SW 1271 (cell line): Measurements from ENCODE around the gene AATK.

ENCODE experiments used
- DNase-seq, 2 experiments: peaks; one replicate each; lab custom pipeline; 2025; lab: John Stamatoyannopoulos, UW

AATK gene

GRCh38 chr17:81166033-81166492 lies at the start of gene AATK:
Gene AATK, minus strand, starts transcription at chr17:81166221. Its CDS starts 229 bp downstream, at chr17:81165992.
- DNase-seq: no peak

- no peak for DNase-seq
Observed at GRCh38 chr17:81213978-81214377, 48.0 kb upstream of the AATK start.

- no peak for DNase-seq
Observed at GRCh38 chr17:81212365-81212764, 46.3 kb upstream of the AATK start.

GRCh38 chr17:81210868-81211267 lies 44.8 kb upstream of the AATK start:
- no peak for DNase-seq

GRCh38 chr17:81210466-81210865 lies 44.4 kb upstream of the AATK start:
- no peak for DNase-seq

GRCh38 chr17:81209141-81209540 lies 43.1 kb upstream of the AATK start:
- no peak for DNase-seq

GRCh38 chr17:81208651-81209050 lies 42.6 kb upstream of the AATK start:
- DNase-seq: no peak

GRCh38 chr17:81207610-81208581 lies 41.9 kb upstream of the AATK start:
- no peak for DNase-seq

- DNase-seq: no peak
Observed at GRCh38 chr17:81206657-81207056, 40.6 kb upstream of the AATK start.

GRCh38 chr17:81206166-81206565 lies 40.1 kb upstream of the AATK start:
- no peak for DNase-seq

- DNase-seq: no peak
Observed at GRCh38 chr17:81204578-81204977, 38.6 kb upstream of the AATK start.

- no peak for DNase-seq
Observed at GRCh38 chr17:81203136-81203535, 37.1 kb upstream of the AATK start.

GRCh38 chr17:81202318-81202717 lies 36.3 kb upstream of the AATK start:
- no peak for DNase-seq

- DNase-seq: peak in 1 of 2 experiments; percentile 64
Observed at GRCh38 chr17:81200695-81201580, 34.9 kb upstream of the AATK start.

- no peak for DNase-seq
Observed at GRCh38 chr17:81200201-81200600, 34.2 kb upstream of the AATK start.

- DNase-seq: no peak
Observed at GRCh38 chr17:81199482-81199830, 33.4 kb upstream of the AATK start.

- DNase-seq: no peak
Observed at GRCh38 chr17:81198826-81199481, 32.9 kb upstream of the AATK start.

GRCh38 chr17:81197831-81198490 lies 31.9 kb upstream of the AATK start:
- DNase-seq: no peak

- DNase-seq: no peak
Observed at GRCh38 chr17:81197409-81197795, 31.4 kb upstream of the AATK start.

GRCh38 chr17:81196505-81197408 lies 30.7 kb upstream of the AATK start:
- no peak for DNase-seq
